Suprapubic skin (tissue), 4 donors: Measurements from ENCODE around the gene TMEM171.

Source experiments
- CTCF ChIP-seq, 2 donors: fragments of 200-600 bp in 1 of 2; fragments of 450-650 bp in 1 of 2; sonication (generic) in 1 of 2; IDR thresholded peaks; one replicate each; pipeline ENCODE4 v1.5.1; 2016 to 2019; ENCODE audit warnings: antibody characterized with exemption in 2 of 2, mild to moderate bottlenecking in 1 of 2, moderate library complexity in 1 of 2
- EP300 ChIP-seq: sonication (generic); formaldehyde crosslinking; IDR thresholded peaks from one replicate; pipeline ENCODE4 v1.6.1; 2017; ENCODE audit warnings: antibody characterized with exemption
- POLR2A ChIP-seq, 2 donors: fragments of 450-650 bp; IDR thresholded peaks; one replicate each; pipeline ENCODE4 v1.6.1; 2017; ENCODE audit warnings: antibody characterized with exemption in 2 of 2, mild to moderate bottlenecking in 2 of 2, moderate library complexity in 2 of 2
- POLR2AphosphoS5 ChIP-seq, 3 donors: sonication (generic); formaldehyde crosslinking; IDR thresholded peaks; one replicate each; pipeline ENCODE4 v1.6.1; 2017; ENCODE audit warnings: antibody characterized with exemption in 3 of 3

GRCh38 chr5:73174100-73174815 is 53.9 kb downstream of the TMEM171 start:
- TF ChIP-seq POLR2A (IDR thresholded peaks at IDR 0.05) (no peak), POLR2AphosphoS5 (IDR thresholded peaks at IDR 0.05) (no peak), CTCF (IDR thresholded peaks at IDR 0.05) (no peak), EP300 (no peak)
